Measurements from ENCODE around the gene CELA2A. TPM values are rescaled to one million over a fixed set of nuclear protein-coding genes. Genes with fewer than 3 reads are reported as not detected.

CELA2A gene
- total and polyA plus RNA-seq, 2 donors (not counting 1 experiment from before 2014, with no cell fraction given) = not detected

DNA sequence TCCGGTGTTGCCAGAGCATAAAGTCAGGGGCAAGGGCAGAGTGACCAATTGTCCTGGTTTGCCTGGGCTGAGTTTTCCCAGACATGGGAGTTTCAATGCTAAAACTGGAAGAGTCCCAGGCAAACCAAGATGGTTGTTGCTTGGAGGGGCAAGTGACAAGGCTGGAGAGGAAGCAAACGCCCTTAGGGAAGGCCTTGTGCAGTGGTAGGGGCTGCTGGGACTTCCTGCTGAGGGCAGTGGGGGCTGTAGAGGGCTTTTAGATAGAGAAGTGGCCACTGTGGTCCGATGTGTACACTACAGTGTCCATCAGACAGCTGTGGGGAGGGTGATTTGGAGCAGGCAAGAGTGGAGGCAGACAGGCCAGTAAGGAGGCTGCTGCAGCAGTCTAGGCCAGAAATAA is 7.0 kb upstream of the CELA2A start:
- no peak overlapping the region for H3K9ac ChIP-seq (ENCODE audit: insufficient read depth, low read length)
- peaks cover 3% of the 10 kb centered on the region for H3K4me1 ChIP-seq (ENCODE audit: control insufficient read depth, extremely low read depth, insufficient read depth, low read length)
- no peaks in the 10 kb centered on the region for H3K79me2 ChIP-seq (ENCODE audit: control insufficient read depth, insufficient read depth, low read length)
- DNase-seq (ENCODE audit: low read depth in 2 of 2) = no peak
- H3K9me3 ChIP-seq (ENCODE audit: control insufficient read depth, insufficient read depth, low read depth, low read length) = no peaks in the 10 kb centered on the region
- H4K20me1 ChIP-seq (ENCODE audit: control insufficient read depth, extremely low read depth, insufficient read depth, low read length) = no peaks in the 10 kb centered on the region
- no peaks in the 10 kb centered on the region for H3K36me3 ChIP-seq (ENCODE audit: control insufficient read depth, insufficient read depth, low read length)
- no peak overlapping the region for H3K4me2 ChIP-seq (ENCODE audit: extremely low read depth, insufficient read depth, low read length)
- H3K4me3 ChIP-seq (replicated peaks in 1 of 4; ENCODE audit: control extremely low read depth in 1 of 4, insufficient read depth in 1 of 4, low read depth in 3 of 4, low read length in 4 of 4) = no peak overlapping the region
- no peak for TF ChIP-seq EZH2 (IDR thresholded peaks at IDR 0.05; ENCODE audit: low read length, missing control alignments)
- TF ChIP-seq, protein P1, sequence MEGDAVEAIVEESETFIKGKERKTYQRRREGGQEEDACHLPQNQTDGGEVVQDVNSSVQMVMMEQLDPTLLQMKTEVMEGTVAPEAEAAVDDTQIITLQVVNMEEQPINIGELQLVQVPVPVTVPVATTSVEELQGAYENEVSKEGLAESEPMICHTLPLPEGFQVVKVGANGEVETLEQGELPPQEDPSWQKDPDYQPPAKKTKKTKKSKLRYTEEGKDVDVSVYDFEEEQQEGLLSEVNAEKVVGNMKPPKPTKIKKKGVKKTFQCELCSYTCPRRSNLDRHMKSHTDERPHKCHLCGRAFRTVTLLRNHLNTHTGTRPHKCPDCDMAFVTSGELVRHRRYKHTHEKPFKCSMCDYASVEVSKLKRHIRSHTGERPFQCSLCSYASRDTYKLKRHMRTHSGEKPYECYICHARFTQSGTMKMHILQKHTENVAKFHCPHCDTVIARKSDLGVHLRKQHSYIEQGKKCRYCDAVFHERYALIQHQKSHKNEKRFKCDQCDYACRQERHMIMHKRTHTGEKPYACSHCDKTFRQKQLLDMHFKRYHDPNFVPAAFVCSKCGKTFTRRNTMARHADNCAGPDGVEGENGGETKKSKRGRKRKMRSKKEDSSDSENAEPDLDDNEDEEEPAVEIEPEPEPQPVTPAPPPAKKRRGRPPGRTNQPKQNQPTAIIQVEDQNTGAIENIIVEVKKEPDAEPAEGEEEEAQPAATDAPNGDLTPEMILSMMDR (conservative IDR thresholded peaks at IDR 0.05 in 1 of 2, IDR thresholded peaks at IDR 0.05 in 1 of 2; ENCODE audit: low read depth in 1 of 2, low read length in 2 of 2) = no peak
- H3K27me3 ChIP-seq (ENCODE audit: control insufficient read depth, insufficient read depth, low read length) = peaks cover under 1% of the 10 kb centered on the region
- H3K27ac ChIP-seq (ENCODE audit: insufficient read depth, low read length) = no peak overlapping the region
- no peak overlapping the region for H2AFZ ChIP-seq (ENCODE audit: low read length)

DNA sequence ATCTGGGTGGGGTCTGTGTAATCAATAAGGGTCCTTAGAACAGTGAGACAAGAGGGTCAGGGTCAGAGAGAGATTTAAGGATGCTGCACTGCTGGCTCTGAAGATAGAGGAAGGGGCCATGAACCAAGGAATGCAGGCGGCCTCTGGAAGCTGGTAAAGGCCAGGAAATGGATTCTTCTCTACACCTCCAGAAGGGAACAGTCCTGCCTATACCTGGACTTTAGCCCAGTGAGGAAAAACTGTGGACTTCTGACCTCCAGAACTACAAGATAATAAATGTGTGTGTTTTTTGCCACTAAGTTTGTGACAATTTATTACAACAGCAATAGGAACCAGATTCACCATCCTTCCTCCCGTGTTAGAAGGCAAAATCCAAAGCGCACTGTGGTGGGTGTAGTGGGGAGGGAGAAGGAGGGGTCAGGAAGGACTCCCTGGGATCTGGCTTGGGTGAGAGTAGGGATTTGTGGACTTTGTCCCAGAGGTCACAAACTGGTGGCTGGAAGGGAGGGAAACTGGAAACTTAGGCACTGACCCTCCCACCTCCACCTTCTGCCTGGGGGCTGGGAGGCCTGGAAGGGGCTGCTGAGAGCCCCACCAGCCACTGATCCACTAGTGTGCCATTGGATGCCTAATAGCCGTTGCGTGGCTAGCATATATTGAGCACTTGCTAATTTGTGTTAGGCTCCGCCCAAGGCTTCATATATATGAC is 5.4 kb upstream of the CELA2A start:
- Histone ChIP-seq H3K79me2 (ENCODE audit: control insufficient read depth, insufficient read depth, low read length) (no peaks in the 10 kb centered on the region), H3K27ac (ENCODE audit: insufficient read depth, low read length) (no peak overlapping the region), H3K9me3 (ENCODE audit: control insufficient read depth, insufficient read depth, low read depth, low read length) (no peaks in the 10 kb centered on the region), H2AFZ (ENCODE audit: low read length) (no peak overlapping the region), H3K27me3 (ENCODE audit: control insufficient read depth, insufficient read depth, low read length) (no peaks in the 10 kb centered on the region), H3K4me1 (ENCODE audit: control insufficient read depth, extremely low read depth, insufficient read depth, low read length) (peaks cover 3% of the 10 kb centered on the region), H4K20me1 (ENCODE audit: control insufficient read depth, extremely low read depth, insufficient read depth, low read length) (no peaks in the 10 kb centered on the region), H3K36me3 (ENCODE audit: control insufficient read depth, insufficient read depth, low read length) (no peaks in the 10 kb centered on the region), H3K4me2 (ENCODE audit: extremely low read depth, insufficient read depth, low read length) (no peak overlapping the region), H3K9ac (ENCODE audit: insufficient read depth, low read length) (no peak overlapping the region), H3K4me3 (replicated peaks in 1 of 4; ENCODE audit: control extremely low read depth in 1 of 4, insufficient read depth in 1 of 4, low read depth in 3 of 4, low read length in 4 of 4) (no peak overlapping the region)
- TF ChIP-seq, protein P1 (conservative IDR thresholded peaks at IDR 0.05 in 1 of 2, IDR thresholded peaks at IDR 0.05 in 1 of 2; ENCODE audit: low read depth in 1 of 2, low read length in 2 of 2) = no peak
- no peak for TF ChIP-seq EZH2 (IDR thresholded peaks at IDR 0.05; ENCODE audit: low read length, missing control alignments)
- DNase-seq (ENCODE audit: low read depth in 2 of 2) = no peak

DNA sequence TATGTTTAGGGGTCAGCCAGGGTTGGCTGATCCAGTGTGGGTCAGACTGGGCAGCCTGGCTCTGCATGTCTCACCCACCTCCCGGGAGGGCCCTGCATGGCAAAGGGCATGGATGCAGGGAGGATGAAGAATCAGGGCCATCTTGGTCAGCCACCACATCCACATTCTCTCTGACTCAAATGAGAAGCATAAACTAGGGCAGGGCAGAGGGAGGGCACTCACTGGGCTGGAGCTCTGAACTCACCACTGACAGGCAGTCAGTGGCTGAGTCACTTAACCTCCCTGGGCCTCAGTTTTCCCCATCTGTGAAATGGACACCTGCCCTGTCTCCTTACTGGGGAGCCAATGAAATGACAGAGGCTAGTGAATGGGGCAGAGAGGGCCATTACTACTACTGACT is 4.3 kb upstream of the CELA2A start:
- Histone ChIP-seq H3K4me1 (ENCODE audit: control insufficient read depth, extremely low read depth, insufficient read depth, low read length) (peaks cover 3% of the 10 kb centered on the region), H3K9ac (ENCODE audit: insufficient read depth, low read length) (no peak overlapping the region), H3K27ac (ENCODE audit: insufficient read depth, low read length) (no peak overlapping the region), H3K4me2 (ENCODE audit: extremely low read depth, insufficient read depth, low read length) (no peak overlapping the region), H2AFZ (ENCODE audit: low read length) (no peak overlapping the region), H3K36me3 (ENCODE audit: control insufficient read depth, insufficient read depth, low read length) (no peaks in the 10 kb centered on the region), H3K27me3 (ENCODE audit: control insufficient read depth, insufficient read depth, low read length) (no peaks in the 10 kb centered on the region), H3K4me3 (replicated peaks in 1 of 4; ENCODE audit: control extremely low read depth in 1 of 4, insufficient read depth in 1 of 4, low read depth in 3 of 4, low read length in 4 of 4) (no peak overlapping the region), H4K20me1 (ENCODE audit: control insufficient read depth, extremely low read depth, insufficient read depth, low read length) (no peaks in the 10 kb centered on the region), H3K9me3 (ENCODE audit: control insufficient read depth, insufficient read depth, low read depth, low read length) (no peaks in the 10 kb centered on the region), H3K79me2 (ENCODE audit: control insufficient read depth, insufficient read depth, low read length) (no peaks in the 10 kb centered on the region)
- no peak for DNase-seq (ENCODE audit: low read depth in 2 of 2)
- TF ChIP-seq, protein P1 (conservative IDR thresholded peaks at IDR 0.05 in 1 of 2, IDR thresholded peaks at IDR 0.05 in 1 of 2; ENCODE audit: low read depth in 1 of 2, low read length in 2 of 2) = no peak
- no peak for TF ChIP-seq EZH2 (IDR thresholded peaks at IDR 0.05; ENCODE audit: low read length, missing control alignments)
